Measurements from ENCODE around the gene USP48.

DNA sequence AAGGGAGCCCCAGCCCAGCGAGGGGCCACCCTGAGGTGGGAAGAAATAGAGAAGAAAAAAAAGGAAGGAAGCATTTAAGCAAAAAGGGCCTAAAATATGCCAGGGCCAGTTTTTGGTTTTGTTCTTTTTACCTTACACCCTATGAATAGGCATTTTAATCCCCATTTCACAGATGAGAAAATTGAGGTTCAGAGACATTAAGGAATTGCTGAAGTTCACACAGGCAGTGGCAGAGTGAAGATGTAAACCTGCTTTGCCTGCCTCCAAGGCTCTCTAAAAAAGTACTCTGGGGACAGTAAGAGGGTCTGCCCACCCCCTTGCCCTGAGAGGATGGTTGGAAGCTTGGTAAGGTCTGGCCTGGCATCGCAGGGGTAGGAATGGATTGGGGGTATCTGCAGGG lies 133.6 kb downstream of the USP48 start:
- TF ChIP-seq POLR2AphosphoS5 (IDR thresholded peaks at IDR 0.05; ENCODE audit: insufficient read depth in 1 of 2, low read depth in 1 of 2) = no peak
- TF ChIP-seq, protein P1, sequence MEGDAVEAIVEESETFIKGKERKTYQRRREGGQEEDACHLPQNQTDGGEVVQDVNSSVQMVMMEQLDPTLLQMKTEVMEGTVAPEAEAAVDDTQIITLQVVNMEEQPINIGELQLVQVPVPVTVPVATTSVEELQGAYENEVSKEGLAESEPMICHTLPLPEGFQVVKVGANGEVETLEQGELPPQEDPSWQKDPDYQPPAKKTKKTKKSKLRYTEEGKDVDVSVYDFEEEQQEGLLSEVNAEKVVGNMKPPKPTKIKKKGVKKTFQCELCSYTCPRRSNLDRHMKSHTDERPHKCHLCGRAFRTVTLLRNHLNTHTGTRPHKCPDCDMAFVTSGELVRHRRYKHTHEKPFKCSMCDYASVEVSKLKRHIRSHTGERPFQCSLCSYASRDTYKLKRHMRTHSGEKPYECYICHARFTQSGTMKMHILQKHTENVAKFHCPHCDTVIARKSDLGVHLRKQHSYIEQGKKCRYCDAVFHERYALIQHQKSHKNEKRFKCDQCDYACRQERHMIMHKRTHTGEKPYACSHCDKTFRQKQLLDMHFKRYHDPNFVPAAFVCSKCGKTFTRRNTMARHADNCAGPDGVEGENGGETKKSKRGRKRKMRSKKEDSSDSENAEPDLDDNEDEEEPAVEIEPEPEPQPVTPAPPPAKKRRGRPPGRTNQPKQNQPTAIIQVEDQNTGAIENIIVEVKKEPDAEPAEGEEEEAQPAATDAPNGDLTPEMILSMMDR (IDR thresholded peaks at IDR 0.05) = no peak

Data from vagina (tissue), 2 donors.